GM21825 (cell line): ENCODE results near the gene PTDSS2.
"Not testable (repeated sequence)": the region's sequence is repeated elsewhere in the genome, so short reads cannot be mapped to it uniquely, and the experiment has no call there.

ENCODE experiments used
- ATAC-seq: cut with Tn5 transposase; IDR thresholded peaks from one replicate; pipeline ENCODE4 v1.9.1; 2021; ENCODE audit warnings: mild to moderate bottlenecking, moderate library complexity; ENCODE audit not compliant: unreplicated experiment

Gene PTDSS2

GRCh38 chr11:413120-414081 lies 36.7 kb upstream of the PTDSS2 start:
- no peak for ATAC-seq

GRCh38 chr11:414318-414857 lies 35.7 kb upstream of the PTDSS2 start:
- ATAC-seq: no peak

DNA sequence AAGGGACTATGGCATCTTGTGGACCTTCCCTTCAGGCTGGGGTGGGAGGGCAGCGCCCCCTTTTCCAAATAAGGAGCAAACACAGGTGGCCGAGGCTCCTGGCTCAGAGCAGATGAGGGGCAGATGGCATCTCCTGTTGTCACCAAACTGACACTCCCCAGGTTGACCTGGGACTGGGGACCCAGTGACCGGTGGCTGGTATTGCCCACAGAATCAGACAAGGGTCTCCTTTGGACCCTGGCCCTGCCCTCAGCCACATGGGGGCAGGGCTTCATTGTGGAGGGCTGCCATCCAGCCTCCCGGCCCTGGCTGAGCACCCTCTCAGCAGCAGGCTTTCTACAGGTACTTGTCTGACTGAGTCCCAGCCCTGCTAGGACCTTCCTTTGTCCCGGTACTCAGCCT lies 34.4 kb upstream of the PTDSS2 start:
- no peak for ATAC-seq

DNA sequence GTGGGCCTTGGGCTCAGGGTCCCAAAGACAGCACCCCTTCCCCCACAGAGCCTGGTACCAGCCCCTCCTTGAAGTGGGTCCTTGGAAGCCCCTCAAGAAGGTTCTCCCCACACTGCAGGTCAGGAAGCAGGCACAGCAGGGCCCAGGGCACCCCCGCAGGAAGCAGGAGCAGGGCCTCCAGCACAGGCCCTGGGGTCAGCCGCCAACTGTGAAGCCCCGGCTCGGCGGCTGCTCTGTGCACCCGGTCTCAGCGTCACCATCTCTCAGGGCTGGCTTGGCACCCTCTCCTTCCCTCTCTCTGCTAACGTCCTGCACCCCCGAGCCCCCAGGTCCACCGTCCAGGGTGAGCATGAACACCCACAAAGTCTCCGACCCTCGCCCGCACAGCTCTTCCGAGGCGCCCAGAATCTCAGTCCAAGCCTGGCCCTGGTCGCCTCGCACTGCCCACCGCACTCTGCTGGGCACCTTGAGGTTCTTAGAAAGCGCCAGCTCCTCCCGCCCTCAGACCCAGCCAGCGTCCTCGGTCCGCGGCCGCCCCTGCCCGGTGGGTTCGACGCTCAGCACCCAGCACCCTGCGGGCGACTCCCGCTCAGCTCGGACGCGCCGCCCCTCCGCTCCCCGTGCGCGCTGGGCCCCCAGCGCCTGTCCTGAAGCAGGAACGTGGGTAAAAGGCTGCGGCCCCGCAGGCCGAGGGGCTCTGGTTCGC lies 33.9 kb upstream of the PTDSS2 start:
- no peak for ATAC-seq

DNA sequence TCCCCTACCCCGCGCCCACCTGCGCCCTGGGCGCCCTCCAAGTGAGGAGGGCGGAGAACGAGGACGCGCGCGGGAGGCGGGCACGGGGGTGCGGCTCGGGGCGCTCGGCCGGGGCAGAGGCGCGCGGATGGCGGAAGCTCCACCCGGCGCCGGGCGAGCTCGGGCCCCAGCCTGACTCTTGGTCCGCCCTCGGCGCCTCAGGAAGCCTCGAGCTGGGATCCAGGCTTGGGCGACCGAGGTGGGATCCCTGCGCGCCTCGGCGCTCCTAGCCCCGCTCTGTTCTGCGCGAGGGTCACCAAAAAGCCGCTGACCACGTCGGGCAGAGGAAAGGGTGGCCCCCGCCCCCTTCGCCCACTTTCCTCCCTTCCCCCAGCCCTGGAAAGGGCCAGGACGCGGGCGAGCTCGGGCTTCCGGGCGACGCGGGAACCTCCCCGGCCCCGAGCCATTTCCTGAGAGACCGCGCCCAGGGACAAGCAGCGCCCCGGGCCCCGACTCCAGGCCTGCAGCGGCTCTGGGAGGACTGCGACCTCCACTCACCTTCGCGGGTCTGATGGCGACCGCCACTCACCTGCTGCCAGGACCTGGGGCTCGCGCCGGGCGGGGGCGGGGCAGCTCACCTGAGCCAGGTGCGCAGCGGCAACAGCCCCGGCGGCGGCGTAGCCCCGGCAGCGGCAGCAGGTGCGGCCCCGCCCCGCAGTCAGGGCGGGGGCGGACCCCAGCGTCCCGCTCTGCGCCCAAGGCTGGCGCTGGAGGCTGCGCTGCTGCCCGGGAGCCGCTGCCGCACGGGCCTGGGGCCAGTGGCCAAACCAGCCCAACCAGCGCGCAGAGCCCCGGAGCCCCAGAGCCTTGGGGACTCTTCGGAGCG lies 33.1 kb upstream of the PTDSS2 start:
- ATAC-seq: no peak

- no peak for ATAC-seq
Observed at GRCh38 chr11:417652-418342, 32.3 kb upstream of the PTDSS2 start.

DNA sequence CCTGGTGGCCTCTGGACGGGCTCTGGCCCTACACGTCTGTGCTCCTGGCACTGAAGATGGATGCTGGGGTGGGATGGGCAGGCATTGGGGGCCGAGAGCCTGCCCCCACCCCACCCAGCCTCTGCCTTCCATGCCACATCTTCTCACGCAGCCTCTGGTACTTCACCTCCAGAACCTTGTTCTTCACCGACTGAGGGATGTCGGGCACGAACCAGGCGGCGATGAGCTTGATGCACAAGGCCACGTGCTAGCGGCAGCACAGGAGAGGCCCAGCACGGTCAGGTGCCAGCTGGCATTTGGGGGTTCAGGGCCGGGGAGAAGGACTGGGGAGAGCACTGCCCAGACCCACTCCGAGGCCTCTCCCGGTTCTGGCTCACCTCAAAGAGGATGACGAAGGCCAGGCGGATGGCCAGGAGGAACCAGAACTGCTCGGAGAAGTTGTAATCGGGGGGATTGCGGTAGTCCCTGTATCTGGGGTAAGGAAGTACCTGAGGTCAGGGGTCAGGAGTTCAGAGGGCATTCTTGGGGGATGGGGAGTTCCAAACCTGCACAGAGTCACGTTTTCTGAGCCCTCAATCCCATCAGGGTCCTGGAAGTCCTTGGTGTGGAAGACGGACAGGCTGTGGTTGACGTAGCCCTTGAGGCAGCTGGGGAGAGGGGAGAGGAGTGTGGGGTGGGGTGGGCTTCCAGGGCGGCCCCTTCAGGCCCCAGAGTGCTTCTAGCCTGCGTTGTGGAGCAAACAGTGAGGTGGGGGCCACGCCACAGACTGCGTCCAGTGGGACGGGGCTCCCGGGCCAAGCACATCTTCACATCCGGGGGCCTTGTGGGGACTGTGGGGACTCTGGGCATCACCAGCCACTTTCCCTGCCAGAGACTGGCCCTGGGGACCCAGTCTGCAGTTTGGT lies 31.5 kb upstream of the PTDSS2 start:
- ATAC-seq: no peak

DNA sequence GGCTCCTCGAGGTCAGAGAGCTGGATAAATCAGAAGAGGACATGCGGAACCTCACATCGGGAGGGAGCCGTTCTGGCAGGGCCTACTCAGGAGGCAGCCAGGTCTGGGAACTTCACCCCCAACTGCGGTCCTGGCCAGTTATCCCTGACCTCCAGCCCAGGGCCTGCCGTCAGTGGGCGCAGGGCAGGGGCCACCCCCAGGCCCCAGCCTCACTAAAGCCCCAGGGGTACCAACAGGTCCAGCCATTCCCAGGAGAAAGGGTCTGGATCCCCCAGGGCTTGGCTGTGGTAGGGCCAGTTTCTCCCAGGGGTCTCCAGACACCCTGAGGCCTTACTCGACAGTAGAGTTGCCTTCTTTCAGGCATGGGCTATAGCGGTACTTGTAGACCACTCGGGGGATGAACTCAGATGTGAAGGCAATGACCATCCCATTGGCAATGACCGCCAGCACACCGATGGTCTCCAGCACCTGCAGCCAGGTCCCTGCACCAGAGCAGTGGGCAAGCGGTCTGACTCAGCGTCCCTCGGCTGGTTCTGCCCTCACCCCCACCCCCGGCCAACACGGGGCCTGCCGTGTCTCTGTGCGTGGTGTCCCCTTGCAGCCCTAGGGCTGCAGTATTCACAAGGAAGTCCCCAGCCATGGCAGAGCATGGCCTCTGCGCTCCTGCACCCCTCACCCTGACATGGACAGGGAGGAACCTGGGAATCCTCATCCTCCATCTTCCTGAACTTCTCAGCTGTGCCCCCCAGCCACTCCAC lies 30.7 kb upstream of the PTDSS2 start:
- no peak for ATAC-seq

- no peak for ATAC-seq
Observed at GRCh38 chr11:420054-420910, 29.8 kb upstream of the PTDSS2 start.

- ATAC-seq: no peak
Observed at GRCh38 chr11:420911-421321, 29.2 kb upstream of the PTDSS2 start.

DNA sequence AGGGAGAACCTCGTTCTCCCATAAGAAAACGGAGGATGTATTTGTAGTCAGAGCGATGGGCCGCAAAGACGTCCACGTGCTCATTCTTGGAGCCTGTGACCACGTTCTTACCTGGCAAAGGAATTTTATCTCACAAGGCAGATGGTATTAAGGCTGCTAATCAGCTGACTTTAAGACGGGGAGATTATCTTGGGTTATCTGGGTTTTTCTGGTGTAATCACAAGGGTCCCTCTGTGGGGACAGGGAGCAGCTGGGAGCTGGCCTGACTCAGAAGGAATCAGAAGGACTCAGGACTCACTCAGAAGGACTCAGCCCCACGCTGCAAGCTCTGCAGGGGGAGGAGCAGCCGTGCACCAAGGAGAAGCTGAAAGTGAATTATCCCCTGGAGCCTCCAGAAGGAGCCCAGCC lies 27.8 kb upstream of the PTDSS2 start:
- no peak for ATAC-seq

- no peak for ATAC-seq
Observed at GRCh38 chr11:424232-424631, 25.8 kb upstream of the PTDSS2 start.

DNA sequence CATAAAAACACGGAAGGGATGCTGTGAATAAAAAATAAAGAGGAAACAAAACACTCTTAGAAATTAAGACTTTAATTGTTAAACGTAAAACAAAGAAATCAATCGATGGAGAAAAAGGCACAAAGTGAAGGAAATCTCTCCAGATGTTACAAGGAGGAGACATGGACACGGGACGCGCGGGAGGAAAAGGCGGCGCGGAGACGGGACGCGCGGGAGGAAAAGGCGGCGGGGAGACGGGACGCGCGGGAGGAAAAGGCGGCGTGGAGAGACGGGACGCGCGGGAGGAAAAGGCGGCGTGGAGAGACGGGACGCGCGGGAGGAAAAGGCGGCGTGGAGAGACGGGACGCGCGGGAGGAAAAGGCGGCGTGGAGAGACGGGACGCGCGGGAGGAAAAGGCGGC lies 25.3 kb upstream of the PTDSS2 start:
- ATAC-seq: not testable (repeated sequence)

DNA sequence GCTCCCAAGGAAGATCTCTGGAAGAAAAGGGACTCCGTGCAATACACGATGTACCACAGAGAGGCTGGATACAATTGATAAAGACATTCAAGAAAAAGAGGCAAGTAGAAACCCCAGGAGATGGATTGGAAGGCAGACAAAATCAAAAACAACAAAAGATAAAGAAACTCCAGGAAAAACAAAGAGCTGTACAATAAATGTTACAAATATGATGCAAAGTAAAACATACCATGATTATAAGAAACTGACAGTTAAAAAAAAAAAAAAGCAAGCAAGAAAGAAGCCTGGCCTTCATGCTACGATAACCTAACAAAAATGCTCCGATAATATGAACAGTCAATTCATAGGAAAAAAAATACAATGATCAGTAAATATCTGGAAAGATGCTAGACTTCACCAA lies 24.8 kb upstream of the PTDSS2 start:
- ATAC-seq: no peak

- no peak for ATAC-seq
Observed at GRCh38 chr11:426851-427250, 23.2 kb upstream of the PTDSS2 start.

- ATAC-seq: no peak
Observed at GRCh38 chr11:428295-428694, 21.8 kb upstream of the PTDSS2 start.

- ATAC-seq: no peak
Observed at GRCh38 chr11:429391-429790, 20.7 kb upstream of the PTDSS2 start.
